GM18499 (cell line): Measurements from ENCODE around the gene HOMER1.

Experiments used
- ATAC-seq: cut with Tn5 transposase; IDR thresholded peaks from one replicate; pipeline ENCODE4 v1.9.1; 2021; ENCODE audit warnings: moderate number of reproducible peaks; ENCODE audit not compliant: insufficient read depth, unreplicated experiment

Gene HOMER1

DNA sequence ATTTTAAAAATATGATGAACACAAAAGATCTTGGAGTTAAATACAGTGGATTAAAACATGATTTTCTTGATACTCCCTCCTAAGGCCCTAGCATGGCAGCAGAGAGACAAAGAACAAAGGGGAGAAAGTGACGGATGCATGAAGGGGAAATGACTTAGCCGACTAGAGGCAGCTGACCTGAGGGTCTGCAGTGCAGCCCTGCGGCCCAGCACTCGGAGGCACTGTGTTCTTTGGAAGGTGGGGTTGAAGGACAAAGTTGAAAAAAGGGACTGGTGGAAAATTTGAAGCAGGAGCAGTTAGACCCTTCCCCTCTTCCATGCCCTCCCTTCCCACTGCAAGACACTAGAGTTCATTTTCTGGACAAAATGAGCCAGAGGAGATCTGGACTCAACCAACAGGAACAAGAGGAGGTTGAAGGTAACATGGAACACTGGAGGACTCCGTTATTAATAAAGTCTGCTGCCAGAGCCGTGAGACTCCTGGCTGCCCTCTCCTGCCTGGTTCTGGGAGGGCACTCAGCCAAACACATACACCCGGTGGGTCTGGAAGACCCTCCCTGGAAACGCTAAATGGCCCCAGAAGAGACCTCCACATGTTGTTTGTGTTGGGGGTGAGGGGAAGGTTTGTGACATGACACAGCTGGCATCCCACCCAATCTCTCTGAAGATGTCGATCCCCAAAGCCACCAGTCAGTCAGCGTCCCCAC is 179.9 kb downstream of the HOMER1 start:
- no peak for ATAC-seq

DNA sequence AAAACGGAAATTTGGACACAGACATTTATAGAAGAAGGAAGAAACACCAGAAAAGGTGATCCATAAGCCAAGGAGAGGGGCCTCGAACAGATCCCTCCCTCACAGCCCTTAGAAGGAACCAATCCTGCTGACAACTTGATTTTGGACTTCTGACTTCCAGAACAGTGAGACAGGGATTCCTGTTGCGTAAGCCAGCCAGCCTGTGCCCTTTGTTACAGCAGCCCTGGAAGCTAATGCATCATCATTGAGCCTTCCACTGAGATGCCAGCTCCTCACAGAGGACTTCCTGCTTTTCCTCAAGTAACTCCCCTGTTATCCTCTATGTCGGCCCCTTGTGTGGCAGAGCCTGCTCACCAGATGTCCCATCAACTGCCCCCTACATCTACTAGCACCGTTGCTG is 183.9 kb downstream of the HOMER1 start:
- ATAC-seq, result no peak

DNA sequence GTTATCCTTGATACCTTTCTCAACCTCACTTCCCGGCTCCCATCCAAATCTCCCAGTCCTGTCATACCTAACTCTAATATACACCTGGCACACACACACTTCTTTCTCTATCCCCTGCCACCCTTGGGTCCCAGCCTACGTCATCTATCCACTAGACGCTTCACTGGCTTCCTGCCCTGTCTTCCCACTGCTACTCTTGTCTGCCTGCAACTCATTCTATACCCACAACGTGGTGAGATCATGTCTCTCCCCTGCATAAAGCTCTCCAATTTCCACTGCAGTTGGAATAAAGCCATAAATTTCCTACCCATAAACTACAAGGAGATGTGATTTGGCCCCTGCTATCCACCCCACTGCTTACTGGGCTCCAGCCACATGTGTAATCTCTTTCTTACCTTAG is 184.5 kb downstream of the HOMER1 start:
- no peak for ATAC-seq
